HG03520 (cell line): Measurements from ENCODE around the gene PPP6R2.

ENCODE experiments used
- ATAC-seq: cut with Tn5 transposase; IDR thresholded peaks from one replicate; pipeline ENCODE4 v1.9.1; 2021; ENCODE audit warnings: mild to moderate bottlenecking, moderate library complexity; ENCODE audit not compliant: unreplicated experiment

The PPP6R2 gene

DNA sequence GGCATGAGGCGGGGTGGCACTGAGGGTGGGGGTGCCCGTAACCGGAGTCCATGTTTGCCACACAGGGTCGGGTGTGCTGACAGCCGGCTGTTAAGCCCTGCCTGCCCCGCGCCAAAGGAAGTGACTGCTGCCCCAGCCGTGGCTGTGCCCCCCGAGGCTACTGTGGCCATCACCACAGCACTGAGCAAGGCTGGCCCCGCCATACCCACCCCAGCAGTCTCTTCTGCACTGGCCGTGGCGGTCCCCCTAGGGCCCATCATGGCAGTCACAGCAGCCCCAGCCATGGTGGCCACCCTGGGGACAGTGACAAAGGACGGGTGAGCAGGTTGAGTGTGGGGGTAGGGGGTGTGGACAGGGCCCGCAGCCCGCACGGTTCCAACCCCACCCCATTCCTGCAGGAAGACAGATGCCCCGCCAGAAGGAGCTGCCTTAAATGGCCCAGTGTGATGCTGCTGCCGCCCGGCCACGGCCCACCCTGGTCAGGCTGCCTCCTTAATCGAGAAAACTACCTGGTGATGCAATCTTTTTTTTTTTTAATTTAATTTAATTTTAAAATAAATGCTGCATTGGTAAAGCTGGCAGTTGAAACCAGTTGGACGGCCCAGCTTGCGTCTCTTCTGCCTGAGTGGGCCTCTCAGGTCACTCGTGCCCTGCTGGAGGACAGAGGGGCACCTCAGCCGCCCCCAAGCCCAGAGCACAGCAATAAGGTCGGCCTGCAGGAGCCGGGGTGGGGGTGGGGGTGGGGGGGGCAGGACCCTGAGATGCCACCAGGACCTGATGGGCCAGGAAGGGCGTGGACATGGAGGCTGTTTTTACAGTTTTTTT lies 100.9 kb downstream of the PPP6R2 start:
- ATAC-seq, result no peak

DNA sequence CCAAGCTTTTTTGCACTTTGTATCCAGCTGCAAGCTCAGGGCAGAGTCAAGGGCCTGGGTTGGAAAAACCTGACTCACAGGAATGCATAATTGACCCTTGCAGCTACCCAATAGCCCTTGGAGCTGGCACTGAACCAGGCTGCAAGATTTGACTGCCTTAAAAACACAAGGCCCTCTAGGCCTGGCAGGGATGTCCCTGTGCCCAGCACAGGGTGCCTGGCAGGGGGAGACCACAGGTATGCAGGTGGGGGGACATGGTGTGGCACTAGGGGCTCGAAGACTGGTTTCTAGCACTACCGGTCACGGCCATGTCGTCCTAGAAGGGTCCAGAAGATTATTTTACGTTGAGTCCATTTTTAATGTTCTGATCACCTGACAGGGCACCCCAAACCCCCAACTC lies 101.5 kb downstream of the PPP6R2 start:
- ATAC-seq, result no peak

DNA sequence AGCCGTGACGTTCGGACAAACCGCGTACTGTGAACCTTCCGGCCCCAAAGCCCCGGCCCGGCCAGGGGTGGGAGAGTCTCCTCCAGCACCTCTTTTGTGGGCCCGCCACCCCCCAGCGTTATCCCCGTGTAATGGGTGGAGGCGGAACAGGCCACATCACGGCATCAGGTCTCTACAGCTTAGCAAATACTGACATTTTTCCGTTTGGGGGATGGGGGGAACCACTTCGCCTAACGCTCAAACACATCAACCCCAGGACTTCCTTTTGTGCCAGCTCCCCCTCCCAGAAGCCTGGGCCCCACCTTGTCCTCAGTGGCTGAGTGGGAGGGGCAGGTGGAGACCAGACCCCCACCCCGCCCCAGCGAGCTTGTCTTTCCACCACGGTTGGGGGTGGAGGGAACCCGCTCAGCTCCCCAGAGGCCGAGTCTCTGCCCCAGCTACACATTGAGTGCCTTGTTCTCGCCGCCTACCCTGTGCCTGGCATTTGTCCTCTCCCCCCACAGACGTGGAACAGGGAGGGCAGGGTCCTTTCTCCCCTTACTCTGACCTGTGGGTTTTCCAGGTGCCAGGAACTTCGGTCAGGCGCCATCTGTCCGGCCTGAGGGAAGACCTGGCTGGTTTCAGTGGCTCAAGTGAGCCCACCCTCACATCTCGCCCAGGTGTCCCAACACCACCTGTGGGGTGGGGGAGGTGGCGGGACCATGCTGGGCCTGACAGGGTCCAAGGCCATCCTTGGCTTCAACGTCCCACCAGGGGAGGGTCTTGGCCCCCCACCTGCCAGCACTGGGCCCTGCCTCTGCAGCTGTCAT lies 102.1 kb downstream of the PPP6R2 start:
- no peak for ATAC-seq

DNA sequence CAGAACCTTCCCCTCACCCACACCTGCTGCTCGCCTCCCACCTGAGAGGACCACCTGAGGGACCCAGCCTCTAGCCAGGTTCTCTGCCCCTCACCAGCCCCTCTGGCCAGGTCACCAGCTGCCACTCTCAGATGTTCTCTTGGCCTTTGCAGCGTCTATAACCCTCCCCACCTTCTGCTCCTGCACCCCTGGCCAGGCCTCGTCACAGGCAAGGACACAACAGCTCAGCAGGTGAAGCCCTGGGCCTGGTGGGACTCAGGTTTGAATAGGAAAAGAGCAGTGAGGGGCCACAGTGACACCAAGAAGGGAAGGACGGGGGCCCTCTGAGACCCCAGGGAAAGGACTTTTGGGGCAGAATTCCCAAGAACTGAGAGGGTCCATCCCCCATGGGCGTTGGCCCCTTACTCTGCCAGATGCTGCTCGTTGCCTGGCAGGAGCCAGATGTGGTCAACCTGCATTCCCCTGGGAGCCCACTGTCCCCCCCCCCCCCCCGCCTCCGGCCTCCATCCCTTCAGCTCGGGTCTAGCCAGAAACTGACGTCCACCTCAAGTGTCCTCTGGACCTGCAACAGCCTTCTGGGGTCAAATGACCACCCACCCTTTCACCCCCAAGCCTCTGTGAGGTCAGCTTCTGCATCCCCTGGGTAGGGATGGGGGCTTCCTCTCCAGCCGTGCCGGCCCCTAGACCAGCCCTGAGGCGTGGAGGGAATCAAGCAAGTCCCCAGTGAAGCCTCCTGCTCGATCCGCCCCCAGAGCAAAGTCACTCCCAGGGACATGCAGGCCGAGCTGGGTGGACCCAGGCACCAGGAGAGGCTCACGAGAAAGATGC lies 103.0 kb downstream of the PPP6R2 start:
- ATAC-seq, result no peak

DNA sequence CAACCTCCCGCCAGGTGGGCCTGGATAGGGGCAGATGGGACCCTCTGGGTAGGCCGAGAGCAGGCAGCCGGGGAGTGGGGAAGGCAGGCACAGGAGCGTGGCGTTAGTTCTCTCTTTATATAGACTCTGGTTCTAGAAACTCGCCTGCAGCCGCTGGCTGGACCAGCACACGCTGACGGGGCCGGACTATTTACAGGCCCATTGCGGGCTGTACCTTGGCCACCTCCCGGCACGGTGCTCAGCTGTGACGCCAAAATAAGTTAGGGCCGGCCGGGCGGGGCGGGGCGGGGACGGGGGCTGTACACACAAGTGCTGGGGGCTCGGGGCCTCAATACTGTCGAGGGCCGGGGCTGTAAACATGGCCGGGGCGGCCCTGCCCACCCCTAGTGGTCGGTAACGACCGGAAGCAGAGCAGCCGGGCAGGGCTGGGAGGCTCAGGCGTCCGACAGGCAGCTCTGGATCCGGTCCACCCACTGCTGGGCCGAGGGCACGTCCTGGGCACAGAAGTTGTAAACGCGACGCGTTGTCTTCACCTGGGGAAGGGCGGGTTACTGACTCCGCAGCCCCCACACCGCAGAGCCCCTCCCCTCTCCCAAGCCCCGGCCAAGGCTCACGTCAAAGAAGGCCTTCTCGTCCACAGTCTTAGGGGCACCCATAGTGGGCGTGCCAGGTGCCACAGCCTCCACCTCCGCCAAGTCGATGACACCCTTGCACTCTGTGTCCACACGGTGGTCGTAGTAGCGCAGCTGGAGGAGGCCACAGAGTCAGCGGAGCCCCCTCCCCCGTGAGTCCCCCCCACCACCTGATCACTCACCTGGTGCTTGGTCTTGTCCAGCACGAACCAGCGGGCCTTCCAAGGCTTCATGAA lies 103.8 kb downstream of the PPP6R2 start:
- ATAC-seq, result no peak

DNA sequence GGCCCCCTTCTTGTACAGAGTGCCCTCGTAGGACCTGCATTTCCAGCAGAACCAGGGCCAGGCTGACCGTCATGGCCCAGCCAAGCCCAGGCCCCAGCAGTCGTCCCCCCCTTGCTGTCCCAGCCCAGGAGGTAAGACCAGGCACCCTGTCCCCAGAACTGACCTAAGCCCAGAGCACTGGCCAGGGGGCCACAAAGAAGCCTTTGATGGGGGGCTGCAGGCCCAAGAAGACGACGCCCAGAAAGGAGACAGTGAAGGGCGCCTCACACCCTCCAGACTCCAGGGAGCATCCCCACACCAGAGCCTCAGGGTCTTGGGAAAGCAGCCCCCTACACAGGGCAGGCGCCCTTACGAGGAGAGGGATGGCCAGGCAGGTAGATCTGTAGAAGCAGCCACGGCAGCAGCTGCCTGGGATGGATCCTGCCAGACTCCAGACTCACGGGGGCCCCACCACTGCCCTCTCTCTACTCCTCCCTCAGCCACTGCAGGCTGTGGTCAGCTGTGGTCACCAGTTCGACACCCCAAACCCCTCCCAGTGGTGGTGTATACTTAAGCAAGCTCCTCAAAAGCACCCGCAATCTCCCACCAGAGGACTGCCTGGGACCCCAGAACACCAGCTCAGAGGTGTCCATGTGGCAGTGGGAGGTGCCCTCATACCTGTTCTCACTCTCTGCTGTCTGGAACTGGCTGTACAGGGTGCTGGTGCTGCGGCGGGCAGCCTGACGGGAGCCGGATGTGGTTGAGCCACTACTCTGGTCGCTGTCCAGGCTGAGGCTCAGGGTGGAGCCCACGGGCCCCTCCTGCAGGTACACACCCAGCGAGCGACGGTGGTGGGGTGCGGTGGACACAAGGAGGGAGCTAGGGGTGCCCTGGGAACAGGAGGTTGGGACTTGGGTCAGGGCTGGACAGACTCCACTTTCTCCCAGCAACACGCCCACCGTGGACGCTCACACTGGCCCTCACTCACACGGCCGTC lies 104.7 kb downstream of the PPP6R2 start:
- no peak for ATAC-seq

DNA sequence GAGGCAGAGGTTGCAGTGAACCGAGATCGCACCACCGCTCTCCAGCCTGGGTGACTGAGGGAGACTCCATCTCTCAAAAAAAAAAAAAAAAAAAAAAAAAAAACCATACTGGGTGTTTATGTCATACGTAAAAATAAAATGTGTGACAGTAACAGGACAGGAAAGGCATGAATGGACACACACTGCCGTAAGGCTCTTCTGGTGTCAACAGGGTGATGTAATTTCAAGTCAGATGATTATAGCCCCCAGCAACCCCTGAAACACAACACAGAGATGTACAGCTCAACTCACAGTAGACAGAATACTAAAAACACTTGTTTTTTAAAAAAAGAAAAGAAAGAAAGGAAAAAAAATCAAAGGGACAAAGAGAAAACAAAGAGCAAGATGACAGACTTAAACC lies 109.5 kb downstream of the PPP6R2 start:
- no peak for ATAC-seq

DNA sequence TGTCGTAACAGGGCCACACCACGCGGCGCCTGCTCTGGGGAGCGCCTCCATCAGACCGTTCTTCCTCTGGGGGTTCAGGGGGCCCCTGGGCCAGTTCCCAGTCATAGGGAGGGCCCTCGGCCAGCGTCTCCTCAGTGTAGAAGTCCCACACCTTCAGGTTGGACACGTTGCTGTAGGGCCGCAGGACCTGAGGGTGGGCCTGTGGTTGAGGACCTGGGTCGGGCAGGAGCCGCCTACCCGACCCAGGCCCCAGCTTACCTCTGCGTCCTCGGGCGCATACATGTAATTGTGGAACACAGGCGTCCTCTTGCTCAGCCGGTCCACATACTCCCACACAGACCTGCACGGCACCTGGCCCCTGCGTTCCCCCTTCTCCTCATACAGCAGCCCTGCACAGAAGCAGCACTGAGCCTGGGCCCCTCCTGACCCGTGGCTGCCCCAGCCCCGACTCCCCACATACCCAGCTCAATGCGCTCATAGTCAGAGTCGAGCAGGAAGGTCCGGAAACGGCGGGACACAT lies 111.5 kb downstream of the PPP6R2 start:
- ATAC-seq, result no peak

DNA sequence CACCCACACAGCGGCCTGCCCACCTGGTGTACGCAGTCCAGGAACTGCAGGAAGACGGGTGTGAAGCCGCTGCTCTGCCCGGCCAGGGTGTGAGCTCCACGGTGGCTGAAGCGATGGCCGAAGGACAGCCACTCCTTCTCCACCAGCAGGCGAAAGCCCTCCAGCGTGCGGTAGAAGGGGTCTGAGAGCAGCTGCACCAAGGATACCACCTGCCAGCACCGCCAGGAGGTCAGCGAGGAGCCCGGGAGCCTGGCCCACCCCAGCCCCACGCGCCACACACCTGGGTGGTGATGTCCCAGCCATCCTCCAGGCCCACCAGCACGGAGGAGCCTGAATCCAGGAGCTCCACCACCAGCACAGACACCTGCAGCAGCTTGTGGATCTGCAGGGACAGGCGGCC lies 112.1 kb downstream of the PPP6R2 start:
- ATAC-seq, result no peak

DNA sequence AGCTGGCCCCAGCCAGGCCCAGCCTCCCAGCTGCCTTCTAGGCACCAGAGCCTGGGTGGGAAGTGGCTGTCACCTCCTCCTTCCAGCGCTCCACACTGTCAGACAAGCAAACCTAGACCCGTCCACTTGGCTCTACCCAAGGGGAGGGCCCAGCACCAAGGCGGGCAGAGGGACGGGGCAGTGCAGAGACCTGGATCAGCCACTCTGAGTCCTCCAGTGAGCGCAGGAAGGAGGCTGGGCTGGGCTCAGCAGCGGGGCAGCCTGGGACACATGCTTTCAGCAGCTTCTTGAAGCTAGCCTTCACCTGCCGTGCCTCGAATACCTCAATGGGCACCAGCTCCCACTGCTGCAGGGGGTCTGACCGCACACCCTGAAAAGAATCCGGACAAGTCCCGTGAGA lies 112.9 kb downstream of the PPP6R2 start:
- no peak for ATAC-seq

DNA sequence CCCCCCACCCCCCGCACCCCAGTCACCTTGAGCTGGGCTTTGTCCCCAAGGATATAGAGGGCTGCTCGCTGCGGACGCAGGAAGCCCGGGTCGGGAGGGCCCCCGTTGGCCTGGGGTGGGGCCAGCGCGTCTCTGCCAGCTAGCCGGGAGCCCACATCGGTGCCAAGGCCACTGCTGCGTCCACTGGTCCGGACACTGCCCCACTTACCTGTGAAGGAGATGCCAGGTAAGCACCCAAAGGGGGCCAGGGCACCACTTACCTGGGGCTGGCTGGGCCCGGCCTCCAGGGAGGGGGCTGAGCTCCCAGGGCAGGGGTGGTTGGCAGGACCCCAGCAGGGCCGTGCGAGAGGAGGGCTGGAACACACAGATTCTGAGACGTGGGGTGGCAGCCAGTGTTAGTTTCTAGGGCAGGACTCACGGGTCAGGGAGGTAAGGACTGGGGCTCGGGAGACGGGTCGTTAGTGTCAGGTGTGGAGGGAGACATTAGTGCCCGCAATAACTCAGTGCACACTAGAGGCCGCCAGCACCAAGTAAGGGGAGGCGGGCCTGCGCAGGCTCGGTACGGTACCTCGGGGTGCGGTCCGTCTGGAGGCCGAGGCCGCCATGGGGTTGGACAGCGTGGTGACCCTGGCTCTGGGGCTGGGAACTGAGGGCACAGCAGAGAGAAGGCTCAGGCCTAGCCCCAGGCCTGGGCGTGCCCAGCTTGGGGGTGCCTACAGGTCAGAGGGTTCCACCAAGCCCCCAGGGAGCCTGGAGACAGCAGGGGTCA lies 113.5 kb downstream of the PPP6R2 start:
- ATAC-seq, result no peak

DNA sequence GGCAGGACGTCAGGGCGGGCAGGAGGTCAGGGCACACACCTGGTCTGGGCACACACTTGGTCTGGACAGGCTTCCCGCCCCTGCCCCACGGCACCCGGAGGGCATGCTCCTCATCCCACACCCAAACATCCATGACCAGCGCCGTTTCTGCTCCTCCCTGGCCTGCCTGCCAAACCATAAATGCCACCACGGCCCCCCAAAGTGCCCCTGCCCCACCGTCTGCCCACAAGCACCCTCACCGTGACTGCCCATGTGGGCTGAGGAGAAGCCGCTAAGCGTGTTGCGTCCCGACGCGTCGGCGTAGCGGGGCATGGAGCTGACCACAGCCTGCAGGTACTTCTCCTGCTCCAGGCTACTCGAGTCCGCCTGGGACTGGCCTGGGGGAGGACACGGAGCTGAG lies 115.9 kb downstream of the PPP6R2 start:
- no peak for ATAC-seq

DNA sequence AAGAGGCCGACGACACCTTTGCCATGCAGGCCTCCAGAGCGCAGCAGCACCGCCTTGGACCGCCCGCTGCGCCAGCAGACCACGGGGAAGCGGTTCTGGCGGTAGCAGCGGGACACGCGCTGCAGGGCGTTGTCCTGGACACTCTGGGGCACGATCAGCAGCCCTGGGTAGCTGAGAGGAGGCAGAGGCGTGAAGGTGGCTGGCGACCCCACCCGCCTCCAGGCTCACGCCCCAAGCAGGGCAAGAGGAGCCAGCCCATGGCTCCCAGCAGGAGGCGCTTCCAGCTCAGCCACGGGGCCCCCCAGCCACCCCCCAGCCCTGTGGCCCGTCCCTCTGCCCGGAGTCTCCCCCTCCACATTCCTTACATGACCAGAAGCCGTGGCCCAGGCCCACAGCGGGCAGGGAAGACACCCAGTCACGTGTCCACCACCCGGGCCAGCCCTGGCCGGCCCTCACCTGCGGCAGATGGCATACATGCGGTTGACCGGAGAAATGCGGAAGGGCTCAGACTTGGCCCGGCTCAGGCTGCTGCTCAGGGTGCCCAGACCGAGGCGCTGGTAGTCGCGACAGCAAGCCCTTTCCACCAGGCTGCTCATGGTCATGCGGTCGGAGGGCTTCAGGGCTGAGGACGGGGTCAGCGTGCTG lies 116.5 kb downstream of the PPP6R2 start:
- no peak for ATAC-seq

DNA sequence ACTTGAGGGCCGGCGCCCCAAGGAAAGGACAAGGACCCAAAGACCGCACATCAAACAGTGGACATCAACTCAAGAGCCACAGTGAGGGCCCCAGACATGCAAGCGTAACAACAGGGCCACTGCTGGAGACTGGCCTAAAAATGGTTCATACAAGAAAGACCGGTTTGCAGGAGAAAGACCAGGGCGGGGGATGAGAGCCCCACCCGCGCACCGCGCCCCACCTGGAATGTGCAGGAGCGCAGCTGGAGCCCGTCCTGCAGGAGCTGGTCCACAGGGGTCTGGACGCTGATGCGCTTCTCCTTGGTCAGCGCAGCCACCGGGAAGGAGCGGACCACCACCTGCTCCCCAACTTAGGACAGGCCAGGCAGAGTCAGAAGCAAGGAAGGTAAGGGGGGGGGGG lies 117.8 kb downstream of the PPP6R2 start:
- no peak for ATAC-seq

DNA sequence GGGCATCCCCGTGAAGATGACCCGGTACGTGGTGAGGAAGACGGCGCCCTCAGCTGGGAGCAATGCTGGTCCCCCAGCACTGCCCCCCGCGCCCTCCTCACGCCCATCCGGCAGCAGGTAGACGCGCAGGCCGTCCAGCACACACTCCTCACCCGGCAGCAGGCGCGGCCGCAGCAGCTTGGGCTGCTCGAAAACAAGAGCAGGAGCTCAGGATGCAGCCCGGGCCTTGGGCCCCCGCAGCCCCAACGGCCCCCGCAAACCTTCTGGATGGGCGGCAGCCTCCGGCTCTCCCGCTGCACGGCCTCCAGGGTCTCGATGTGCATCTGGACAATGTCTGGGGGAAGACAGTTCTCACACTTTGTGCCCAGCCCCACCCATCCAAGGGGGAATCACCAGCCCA lies 118.4 kb downstream of the PPP6R2 start:
- no peak for ATAC-seq

DNA sequence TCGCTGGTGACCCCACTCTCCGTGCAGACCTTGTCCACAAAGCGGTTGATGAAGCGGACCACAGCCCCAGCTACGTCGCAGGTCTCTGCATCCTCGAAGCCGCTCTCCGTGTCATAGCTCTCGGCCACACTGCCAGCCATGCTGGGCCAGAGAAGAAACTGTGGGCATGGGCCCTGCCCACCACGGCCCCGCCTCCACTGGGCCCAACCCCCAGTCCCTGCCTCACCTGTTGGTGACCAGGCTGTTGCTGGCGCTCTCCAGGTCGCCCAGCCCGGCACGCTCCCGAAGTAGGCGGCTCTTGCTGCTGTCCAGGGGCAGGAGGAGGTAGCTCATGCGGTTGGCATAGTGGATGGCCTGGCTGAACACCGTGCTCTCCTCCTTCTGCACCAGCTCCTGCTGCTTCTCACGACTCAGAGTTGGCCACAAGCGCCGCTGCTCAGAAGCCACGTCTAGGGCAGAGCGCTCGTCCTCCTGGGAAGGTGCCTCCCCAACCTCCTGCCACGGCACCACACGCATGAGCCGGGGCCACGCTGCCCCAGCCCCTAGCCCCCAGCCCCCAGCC lies 118.9 kb downstream of the PPP6R2 start:
- ATAC-seq, result no peak

DNA sequence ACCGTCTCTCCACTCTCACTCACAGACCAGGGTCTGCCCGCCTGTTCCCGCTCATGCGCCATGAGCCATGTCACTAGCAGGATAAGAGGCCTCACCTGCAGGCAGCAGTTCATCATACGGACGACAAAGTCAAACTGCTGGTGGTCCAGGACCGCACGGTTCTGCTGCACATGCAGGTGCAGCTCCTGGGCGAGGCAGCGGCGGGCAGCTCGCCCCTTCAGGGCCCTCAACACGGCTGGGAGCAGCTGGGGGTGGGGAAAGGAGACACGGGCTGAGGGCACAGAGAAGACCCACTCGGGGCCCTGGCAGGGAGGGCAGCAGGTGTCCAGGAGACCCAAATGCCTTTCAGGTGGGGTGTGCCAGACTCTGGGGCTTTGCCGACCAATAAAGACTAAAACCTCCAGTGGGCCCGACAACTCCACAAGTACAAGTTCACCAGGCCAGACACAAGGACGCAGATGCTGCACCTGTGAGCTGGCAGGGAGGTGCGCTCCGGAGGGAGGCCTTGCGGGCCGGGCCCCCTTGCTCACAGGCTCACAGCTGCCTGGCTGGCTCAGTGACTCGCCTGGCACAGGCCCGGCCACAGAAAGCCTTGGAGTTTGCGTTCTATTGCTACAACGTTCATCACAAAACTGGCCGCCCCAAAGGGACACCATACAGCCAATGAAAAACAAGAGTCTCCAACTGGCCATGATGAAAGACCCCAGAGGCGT lies 120.2 kb downstream of the PPP6R2 start:
- no peak for ATAC-seq
